ENCODE measurements around the gene TADA2B. TPM values are rescaled to one million over a fixed set of nuclear protein-coding genes. Genes with fewer than 3 reads are reported as not detected.

The TADA2B gene
- total RNA-seq, 1 donor from 2014 or later: 26.9 TPM

- no peak for DNase-seq (ENCODE audit: low read depth)
- Histone ChIP-seq H3K27me3 (ENCODE audit: control insufficient read depth, insufficient read depth, low read length) (no peaks in the 10 kb centered on the region), H3K36me3 (ENCODE audit: control insufficient read depth, insufficient read depth, low read length) (peaks cover 6% of the 10 kb centered on the region), H3K4me3 (ENCODE audit: low read depth, low read length) (no peak overlapping the region)
- TF ChIP-seq CTCF (IDR thresholded peaks at IDR 0.05; ENCODE audit: insufficient read depth, low read length, poor library complexity, severe bottlenecking): no peak
Measured at GRCh38 chr4:7029921-7030320, 13.3 kb upstream of the TADA2B start.

GRCh38 chr4:7030856-7031255, 12.3 kb upstream of the TADA2B start:
- TF ChIP-seq CTCF (IDR thresholded peaks at IDR 0.05; ENCODE audit: insufficient read depth, low read length, poor library complexity, severe bottlenecking): no peak
- Histone ChIP-seq H3K36me3 (ENCODE audit: control insufficient read depth, insufficient read depth, low read length) (peaks cover 4% of the 10 kb centered on the region), H3K27me3 (ENCODE audit: control insufficient read depth, insufficient read depth, low read length) (no peaks in the 10 kb centered on the region), H3K4me3 (ENCODE audit: low read depth, low read length) (no peak overlapping the region)
- no peak for DNase-seq (ENCODE audit: low read depth)

DNA sequence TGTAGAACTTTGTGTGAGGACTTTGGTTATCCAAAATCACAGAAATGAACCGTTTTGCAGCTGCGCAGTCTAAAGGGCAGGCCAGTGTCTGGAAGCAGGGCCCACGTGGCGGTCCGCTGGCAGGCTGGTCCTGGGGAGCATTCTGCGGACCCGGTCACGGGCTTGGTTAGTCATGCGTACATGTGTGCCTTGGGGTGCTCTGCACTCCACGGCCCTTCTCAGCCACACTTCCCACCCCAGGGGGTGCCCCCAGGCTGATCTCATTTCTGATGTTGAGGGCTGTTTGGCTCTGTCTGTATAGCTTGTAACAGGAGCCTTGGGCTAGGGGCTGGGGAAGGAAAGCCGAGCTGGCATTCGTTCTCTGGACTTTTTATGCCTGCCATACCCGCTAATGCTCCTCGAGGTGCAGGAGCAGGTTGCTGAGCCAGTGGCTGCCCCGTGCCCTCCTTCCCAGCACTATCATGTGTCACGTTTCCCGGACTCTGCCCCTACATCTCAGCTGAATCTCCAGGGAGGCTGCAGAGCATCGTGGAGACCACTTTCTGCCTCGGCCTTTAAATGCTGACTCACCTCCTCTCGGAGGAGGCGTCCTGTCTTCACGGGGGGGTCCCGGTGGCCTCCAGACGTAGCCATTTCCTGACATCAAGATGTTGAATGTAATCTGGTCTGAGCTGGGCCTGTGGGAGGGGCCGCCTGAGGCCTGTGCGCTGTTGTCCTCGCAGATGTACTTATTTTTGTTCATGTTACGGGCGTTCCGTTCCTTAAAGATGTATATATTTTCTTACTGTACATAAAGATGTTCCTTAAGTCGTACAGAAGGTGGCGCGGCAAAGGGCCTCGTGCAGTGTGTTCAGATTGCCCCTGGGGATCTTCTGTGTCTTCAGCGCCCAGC, 11.4 kb upstream of the TADA2B start:
- Histone ChIP-seq H3K27me3 (ENCODE audit: control insufficient read depth, insufficient read depth, low read length) (no peaks in the 10 kb centered on the region), H3K4me3 (ENCODE audit: low read depth, low read length) (no peak overlapping the region), H3K36me3 (ENCODE audit: control insufficient read depth, insufficient read depth, low read length) (peaks cover 3% of the 10 kb centered on the region)
- no peak for TF ChIP-seq CTCF (IDR thresholded peaks at IDR 0.05; ENCODE audit: insufficient read depth, low read length, poor library complexity, severe bottlenecking)
- DNase-seq (ENCODE audit: low read depth): no peak

- Histone ChIP-seq H3K36me3 (ENCODE audit: control insufficient read depth, insufficient read depth, low read length) (peaks cover 3% of the 10 kb centered on the region), H3K27me3 (ENCODE audit: control insufficient read depth, insufficient read depth, low read length) (no peaks in the 10 kb centered on the region), H3K4me3 (ENCODE audit: low read depth, low read length) (no peak overlapping the region)
- no peak for DNase-seq (ENCODE audit: low read depth)
- no peak for TF ChIP-seq CTCF (IDR thresholded peaks at IDR 0.05; ENCODE audit: insufficient read depth, low read length, poor library complexity, severe bottlenecking)
Measured at GRCh38 chr4:7032596-7032995, 10.6 kb upstream of the TADA2B start.

DNA sequence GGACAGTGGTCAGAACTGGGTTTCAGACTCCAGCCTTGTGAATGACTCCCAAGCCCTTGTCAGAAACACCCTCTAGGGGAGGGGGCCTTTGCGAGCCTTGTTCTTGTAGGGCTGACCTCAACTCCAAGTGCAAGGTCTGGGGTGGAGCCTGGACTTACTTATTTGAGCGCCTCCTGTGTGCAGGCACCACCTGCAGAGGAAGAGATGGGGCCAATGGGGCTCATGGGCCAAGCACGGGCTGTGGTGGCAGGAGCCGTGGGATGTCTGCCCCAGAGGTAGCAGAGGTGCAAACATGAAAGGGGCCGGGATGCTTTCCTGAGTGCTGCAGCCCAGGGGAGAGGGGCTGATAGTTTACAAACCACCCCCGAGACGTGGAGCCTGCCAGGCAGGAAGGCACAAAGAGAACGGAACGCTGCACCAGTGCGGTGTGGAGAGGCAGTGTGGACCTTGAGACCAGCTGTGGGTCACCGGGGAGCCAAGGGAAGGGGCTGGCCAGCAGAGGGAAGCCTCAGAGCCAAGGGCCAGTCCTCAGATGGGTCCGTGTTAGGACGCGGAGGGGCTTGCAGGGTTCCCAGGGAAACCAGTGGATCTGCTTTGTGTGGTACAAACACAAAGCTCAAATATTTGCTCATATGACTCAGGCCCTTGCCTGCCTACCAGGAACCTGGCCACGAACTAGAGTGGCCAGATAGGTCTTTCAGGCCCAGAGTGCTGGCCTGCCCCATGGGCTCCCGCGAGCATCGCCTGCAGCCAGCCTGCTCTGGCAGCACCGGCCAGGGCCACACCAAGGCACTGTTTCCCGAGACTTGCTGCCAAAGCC, 8.7 kb upstream of the TADA2B start:
- H3K36me3 ChIP-seq (ENCODE audit: control insufficient read depth, insufficient read depth, low read length): peaks cover 3% of the 10 kb centered on the region
- H3K27me3 ChIP-seq (ENCODE audit: control insufficient read depth, insufficient read depth, low read length): no peaks in the 10 kb centered on the region
- no peak for TF ChIP-seq CTCF (IDR thresholded peaks at IDR 0.05; ENCODE audit: insufficient read depth, low read length, poor library complexity, severe bottlenecking)
- no peak overlapping the region for H3K4me3 ChIP-seq (ENCODE audit: low read depth, low read length)
- DNase-seq (ENCODE audit: low read depth): no peak

Data from kidney epithelial cell (primary cell).